ENCODE measurements around the gene TTC34.

- TF ChIP-seq CTCF (IDR thresholded peaks at IDR 0.05) = no peak
- no peak for TF ChIP-seq POLR2A (IDR thresholded peaks at IDR 0.05)
- TF ChIP-seq EP300 (IDR thresholded peaks at IDR 0.05) = no peak
Observed at GRCh38 chr1:2824999-2825398, 23.5 kb upstream of the TTC34 start.

Measured in ovary (tissue), 3 donors.